GM18867 (cell line): ENCODE data around the gene WBP2NL.
A peak's percentile ranks its signal among the peaks of the same experiment; 100 is the strongest.
"Not testable (repeated sequence)": the region's sequence is repeated elsewhere in the genome, so short reads cannot be mapped to it uniquely, and the experiment has no call there.

ENCODE experiments used
- ATAC-seq: cut with Tn5 transposase; IDR thresholded peaks from one replicate; pipeline ENCODE4 v1.9.1; 2021; ENCODE audit warnings: mild to moderate bottlenecking, moderate library complexity; ENCODE audit not compliant: unreplicated experiment

Gene WBP2NL, protein sequence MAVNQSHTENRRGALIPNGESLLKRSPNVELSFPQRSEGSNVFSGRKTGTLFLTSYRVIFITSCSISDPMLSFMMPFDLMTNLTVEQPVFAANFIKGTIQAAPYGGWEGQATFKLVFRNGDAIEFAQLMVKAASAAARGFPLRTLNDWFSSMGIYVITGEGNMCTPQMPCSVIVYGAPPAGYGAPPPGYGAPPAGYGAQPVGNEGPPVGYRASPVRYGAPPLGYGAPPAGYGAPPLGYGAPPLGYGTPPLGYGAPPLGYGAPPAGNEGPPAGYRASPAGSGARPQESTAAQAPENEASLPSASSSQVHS

DNA sequence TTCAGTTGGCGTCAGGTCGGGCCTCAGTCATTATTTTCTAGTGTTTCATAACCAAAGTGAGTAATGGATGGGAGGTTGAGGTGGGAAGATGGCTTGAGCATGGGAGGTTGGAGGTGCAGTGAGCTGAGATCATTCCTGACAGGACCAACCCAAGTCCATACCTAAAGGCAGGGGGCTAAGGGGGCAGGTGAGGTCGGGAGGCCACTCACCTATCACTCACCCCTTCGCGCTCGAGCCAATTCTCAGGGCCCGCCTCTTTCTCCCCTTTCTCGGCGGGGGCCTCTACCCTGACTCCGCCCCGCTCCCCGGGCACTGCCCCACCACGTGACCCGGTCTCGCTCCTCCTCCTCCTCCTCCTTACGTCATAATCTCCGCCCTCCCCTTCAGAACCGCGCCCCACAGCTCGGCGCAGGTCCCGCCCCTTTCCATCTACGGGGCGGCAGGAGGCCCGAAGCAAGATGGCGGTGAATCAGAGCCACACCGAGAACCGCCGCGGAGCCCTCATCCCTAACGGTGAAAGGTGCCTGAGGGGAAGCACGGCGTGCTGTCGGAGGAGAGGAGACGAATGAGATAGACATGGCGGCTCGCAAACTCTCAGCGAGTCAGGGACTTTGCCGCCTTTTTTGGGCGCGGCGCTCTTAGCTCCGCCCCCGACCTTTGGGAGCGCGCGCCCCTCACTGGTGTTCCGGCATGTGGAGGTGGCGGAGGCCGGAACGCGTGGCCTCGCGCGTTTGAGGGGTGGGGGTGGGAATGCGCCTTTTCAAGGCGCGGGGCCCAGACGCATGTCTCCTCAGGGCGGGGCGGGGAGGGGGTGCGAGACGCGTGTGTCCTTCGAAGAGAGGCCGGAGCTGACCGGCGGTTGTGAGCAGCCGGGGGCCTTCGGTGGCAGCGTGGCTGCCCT is at the start of gene WBP2NL:
Gene WBP2NL, plus strand, starts transcription at position 428 of the 901 bp plus-strand sequence. Its CDS starts 31 bp downstream, at position 459.
- ATAC-seq = peak; percentile 87

DNA sequence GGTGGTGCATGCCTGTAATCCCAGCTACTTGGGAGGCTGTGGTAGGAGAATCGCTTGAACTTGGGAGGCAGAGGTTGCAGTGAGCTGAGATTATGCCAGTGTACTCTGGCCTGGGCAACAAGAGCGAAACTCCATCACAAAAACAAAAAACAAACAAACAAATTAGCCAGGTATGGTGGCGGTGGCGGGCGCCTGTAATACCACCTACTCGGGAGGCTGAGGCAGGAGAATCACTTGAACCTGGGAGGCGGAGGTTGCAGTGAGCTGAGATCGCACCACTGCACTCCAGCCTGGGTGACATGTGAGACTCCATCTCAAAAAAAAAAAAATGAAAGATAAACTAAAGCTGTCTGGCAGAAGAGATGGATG is 49.7 kb upstream of the WBP2NL start:
- not testable (repeated sequence) for ATAC-seq

DNA sequence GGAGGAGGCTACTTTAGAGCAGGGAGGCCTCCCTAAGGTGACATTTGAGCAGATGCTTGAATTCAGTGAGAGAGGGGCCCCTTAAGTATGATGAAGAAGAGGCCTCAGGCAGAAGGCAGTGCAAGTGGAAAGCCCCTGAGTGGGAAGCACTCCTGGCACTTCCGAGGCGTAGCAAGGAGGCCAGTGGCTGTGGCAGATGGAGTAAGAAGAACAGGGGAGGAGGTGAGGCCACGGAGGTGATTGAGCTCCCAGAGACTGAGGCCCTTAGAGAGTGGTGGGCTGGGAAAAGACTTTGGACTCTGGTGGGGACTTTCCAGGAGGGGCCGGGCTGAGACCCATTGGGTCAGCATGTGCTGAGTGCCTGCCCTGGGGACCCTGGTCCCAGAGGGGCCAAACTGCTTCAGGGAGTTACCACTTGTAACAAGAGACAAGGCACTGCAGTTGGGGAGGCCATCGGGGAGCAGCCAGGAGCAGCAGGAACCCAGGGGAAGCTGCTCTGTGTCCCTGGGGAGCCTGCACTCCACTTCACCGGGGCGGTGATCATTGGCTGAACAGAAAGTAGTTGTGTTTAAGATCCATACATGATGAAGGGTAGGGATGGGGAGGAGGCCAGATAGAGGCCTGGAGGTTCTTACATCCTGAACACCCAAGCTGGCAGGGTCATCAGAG is 49.2 kb upstream of the WBP2NL start:
- no peak for ATAC-seq

DNA sequence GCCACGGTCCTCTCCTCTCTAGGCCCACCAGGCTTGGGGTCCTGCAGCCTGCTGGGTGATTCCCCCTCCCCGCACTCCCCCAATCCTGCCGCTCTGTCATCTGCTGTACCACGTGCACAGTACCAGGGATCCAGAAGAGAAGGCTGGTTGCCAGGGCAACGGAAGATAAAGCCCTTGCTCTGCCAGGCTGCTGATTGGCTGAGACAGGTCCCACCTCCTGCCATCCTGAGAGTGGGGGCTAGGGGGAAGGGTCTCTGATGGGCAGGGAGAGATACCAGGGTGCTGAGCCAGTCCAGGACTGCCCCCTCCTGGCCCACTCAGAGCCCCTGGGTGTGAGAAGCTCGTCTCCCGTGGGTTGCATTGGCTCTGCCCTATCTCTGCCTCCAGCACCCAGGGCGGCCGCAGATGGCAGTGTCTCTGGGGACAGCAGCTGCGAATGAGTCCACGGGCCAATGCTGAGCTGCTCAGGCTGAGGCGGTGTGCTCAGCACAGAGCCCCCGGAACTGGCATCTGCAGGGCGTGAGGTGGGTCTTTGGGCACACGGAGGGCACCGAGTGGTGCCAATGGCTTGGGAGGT is 46.6 kb upstream of the WBP2NL start, which contains the start of gene SMIM45:
Gene SMIM45, plus strand, starts transcription at position 253 of the 577 bp plus-strand sequence.
- no peak for ATAC-seq

DNA sequence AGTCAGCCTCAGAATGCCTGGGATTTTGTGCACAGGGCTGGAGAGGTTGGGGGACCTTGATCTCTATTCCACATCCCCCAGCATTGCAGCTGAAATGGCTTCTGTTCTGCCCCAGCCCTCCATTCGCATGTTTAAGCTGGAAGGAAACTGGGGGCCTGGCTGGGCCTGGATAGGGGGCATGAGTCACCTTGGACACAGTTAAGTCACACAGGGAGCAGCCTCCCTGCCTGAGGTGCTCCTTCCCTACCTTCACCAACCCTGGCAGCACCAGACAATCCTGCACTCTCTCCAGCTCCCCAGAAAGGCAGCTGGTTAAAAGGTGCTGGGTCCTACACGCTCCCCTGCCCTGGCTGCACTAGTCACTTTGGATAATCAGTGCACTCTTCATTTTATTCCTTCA is 45.9 kb upstream of the WBP2NL start:
- ATAC-seq = no peak

DNA sequence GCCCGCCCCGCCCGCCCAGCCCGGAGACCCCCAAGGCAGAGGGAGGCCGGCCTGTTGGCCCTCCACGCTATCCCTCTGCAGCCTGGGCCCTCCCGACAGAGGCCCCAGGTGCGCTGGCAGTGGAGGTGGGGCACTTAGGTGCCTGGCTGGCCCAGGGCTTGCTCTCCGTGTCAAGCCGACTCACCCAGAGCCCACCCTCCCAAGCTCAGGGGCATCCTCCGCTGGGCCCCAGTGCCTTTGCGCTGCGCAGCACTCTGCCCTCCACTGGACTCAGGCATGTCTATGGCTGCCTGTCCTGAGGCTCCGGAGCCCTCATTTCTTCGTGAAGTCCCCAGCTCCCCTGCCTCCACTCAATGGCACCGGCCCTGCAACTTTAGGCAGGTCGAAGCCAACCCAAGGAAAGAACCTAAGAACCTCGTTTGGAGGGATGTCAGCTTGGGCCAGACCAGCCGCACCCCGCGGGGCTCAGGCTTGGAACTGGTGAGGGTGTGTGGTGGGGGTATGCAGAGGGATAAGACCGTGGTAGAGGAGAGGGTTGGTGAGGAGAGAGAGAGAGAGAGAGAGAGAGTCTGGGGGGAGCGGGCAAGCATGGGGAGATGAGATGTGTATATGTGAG is 40.5 kb upstream of the WBP2NL start:
- ATAC-seq = peak; percentile 36

DNA sequence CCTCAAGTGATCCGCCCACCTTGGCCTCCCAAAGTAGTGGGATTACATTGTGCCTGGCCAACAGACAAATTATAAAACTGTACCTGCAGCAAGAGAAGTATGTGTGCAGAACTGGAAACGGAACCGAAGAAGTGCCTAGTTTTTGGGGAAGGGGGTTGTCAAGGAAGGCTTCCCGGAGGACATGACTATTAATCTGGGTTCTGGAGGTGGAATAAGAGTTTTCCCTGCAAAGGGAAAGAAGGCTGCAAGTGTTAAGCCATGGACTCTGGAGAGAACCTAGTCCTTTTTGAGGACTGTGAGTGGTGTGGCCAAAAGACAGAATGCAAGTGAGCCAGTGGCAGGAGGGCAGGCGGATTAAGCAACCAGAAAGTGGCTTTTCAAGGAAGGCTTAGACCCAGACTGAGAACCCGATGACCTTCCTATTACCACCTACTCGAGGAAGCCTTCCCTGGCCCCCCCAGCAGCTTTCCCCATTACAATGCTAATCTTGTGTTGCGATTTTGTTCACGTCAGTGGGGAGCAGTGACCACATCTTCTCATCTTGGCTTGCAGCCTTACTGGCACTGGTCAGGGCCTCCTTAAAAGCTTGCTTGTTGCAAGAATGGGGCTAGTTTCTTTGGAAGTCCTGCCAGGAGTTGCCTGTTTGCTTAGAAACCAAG is 35.0 kb upstream of the WBP2NL start:
- ATAC-seq = no peak

DNA sequence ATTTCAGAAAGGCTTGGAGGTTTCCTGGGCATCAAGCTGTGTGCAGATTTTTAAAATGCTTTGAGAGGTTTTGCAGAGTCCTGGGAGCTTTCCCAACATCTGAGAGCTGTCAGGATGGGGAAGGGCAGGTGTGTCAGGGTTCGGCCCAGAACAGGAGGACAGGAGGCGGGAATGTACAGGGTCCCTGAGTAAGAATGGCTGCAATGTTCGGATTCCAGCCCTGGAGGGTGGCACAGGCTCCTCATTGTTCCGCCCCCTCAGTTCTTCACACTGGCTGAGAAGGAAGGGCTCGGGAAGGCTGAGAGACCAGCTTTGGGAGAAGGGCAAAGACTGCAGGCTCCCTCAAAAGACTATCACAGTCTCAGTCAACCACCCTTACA is 34.5 kb upstream of the WBP2NL start:
- ATAC-seq = no peak

DNA sequence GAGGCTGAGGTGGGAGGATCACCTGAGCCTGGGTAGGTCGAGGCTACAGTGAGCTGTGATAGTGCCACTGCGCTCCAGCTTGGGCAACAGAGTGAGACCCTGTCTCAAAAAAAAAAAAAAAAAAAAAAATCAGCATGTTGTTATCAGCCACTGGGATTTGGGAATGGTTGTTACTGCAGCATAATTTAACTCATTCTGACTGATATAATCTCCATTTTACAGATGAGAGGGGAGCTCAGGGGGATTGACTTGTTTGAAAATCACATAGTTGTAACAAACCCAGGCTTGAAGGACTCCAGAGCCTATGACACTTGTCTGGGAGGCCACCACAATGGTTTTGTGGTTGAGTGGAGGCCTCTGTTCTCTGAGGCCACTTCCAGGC is 32.4 kb upstream of the WBP2NL start:
- no peak for ATAC-seq

DNA sequence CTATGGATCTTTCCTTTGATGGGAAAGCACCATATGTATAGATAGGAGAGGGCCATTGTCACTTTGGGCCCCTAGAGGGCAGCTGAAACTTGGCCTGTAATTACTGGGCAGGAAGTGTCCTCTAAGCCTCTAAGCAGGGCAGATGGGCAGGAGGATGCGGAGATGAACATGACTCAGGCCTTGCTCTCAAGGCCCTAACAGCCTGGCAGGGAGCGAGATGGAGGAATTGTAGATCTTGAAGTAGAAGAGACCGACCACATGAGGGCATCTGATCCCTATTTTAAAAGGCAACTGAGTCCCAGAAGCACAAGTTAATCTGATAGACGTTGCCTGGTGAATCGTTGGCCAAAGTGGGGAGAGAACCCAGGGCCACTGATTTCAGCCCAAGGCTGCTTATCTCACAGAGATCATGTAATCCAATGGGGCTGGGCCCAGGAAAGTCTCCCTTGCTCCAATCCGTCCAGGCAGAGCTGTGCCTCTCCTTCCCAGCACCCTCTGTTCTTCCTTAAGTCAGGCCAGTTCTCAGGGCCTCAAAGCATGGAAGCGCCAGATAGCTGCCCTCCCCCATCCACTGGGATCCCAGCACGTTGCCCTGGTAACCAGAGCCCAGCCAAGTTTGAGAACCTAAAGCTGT is 31.9 kb upstream of the WBP2NL start:
- no peak for ATAC-seq

DNA sequence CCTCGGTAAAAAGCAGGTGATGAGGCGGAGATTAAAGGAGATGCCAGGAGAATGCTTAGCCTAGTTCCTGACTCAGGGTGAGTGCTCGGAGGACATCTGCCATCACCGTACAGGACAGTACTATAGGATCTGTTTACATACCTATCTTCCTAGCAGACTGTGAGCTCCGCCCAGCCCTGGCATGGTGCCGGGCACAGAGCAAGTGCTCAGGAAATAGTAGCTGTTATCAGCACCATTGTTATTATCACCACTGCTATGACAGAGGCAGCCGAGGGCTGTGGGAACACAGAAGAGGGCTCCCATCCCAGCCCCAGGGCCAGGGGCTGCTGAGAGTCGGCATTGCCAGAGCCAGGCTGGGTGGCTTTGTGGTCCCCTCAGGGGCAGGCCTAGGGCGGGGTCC is 30.0 kb upstream of the WBP2NL start:
- ATAC-seq = no peak

DNA sequence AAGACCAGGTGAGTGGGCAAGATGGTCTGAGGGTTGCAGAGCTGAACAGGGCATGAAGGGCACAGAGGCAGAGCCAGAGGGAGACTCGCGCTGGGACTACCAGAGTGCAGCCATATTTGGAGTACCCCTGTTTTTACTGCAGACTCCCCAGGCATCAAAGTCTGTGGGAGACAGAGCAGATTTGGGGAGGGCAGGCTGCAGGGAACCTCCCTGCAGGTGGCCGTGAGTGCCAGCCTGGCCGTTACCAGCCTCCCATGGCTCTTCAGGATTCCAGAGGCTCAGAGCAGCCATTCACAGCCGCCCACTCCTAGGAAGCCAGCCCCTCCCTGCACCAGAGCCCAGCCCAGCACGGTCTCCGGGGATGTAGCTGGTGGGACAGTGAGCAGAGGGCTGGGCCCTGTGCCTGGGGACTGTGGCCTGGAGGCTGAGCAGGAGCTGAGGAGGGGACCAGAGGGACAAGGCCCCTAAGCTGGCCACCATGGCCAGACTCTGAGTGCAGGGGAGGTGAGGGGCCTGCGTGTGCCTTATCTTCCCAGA is 29.4 kb upstream of the WBP2NL start, which contains the start of gene SEPTIN3:
Gene SEPTIN3, plus strand, starts transcription at position 334 of the 537 bp plus-strand sequence. CDS start 2,050 bp downstream, outside the sequence.
- ATAC-seq = no peak

DNA sequence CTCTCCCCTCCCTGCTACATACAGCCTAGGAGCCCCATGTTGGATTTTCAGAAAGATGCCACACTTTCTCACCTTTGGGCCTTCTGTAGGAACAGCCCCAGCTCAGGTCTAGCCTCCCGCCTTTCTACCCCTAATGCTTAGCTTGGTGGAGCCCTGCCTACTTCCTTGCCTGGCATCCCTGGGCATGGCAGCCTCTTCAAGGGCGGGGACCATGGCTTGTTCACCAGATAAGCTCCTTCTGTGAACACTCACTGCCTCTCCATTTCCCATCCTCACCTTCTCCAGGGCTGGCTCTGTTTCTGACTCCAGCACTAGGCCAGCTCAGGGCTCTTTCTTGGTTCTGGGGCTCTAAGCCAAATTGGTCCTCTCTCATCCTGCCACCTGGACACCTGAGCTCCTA is 28.0 kb upstream of the WBP2NL start:
- no peak for ATAC-seq

DNA sequence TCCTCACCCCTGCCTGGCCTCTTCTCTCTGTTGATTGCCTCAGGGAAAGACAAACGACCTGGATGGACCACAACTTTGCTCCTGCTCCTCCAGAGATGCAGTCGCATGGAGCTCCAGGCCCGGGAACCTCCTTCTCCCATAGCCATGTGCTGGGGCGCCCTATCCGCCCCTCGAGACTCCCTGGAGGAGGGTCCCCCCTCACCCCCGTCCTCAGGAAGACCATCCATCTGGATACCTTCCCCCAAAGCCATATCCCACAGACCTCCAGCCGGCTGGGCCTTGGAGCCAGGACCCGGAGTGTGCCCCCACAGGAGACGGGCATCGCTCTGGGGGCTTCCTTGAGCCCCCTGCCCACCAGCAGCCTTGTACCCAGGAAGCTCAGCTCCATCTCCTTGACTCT is 27.2 kb upstream of the WBP2NL start:
- ATAC-seq = no peak

DNA sequence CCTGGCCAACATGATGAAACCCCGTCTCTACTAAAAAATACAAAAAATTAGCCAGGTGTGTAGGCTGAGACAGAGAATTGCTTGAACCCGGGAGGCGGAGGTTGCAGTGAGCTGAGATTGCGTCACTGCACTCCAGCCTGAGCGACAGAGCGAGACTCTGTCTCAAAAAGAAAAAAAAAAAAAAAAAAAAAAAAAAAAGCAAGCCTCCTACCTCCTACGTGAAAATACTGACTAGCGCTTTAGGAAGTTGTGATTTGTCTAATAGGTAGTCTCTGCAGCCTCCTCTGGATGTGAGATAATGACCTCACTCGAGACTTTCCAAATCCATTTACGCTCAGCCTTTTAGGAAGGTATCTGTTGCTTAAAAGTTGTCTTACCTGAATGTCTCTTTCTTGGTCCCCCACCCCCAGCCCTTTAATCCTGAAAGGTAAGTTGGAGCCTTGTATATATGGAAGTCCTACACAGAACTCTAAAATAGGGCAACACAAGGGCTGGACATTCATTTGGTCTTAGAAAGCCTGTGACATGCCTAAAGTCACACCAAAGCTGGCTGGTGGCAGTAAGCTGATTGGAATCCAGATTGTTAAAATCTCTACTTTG is 23.8 kb upstream of the WBP2NL start:
- ATAC-seq = no peak

DNA sequence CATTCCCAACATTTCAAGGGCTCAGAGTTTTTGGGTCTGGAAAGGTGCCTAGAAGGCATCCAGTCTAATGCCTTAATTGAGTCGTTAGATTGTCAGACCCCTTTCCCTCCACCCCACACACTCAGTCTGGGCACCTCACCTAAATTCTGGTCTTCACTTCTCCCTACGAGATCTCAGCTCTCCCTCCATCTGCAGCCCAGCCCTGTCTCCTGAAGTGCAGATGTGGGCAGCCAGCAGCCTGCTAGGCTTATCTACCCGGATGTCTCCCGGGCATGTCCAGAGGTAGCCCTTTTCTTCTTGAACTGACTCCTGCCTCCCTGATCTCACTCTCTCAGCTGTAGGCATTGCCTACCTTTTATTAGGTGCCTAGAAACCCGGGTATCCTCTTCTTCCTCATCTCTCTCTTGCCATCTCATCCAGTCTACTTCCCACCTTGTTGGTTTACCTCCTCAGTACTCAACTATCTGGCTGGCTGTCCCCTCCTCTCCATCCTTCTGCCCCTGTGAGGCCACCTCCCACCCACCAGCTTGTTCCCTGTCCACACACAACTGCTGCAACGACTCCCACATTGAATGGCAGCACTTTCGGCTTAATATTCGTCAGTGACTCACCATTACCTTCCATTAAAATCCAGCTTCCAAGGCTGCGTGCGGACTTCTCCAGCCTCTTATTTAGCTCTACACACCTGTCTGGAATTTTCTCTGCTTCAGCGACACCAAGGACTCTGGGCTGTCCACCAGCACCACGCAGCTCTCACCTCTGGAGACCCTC is 23.1 kb upstream of the WBP2NL start:
- ATAC-seq = no peak

DNA sequence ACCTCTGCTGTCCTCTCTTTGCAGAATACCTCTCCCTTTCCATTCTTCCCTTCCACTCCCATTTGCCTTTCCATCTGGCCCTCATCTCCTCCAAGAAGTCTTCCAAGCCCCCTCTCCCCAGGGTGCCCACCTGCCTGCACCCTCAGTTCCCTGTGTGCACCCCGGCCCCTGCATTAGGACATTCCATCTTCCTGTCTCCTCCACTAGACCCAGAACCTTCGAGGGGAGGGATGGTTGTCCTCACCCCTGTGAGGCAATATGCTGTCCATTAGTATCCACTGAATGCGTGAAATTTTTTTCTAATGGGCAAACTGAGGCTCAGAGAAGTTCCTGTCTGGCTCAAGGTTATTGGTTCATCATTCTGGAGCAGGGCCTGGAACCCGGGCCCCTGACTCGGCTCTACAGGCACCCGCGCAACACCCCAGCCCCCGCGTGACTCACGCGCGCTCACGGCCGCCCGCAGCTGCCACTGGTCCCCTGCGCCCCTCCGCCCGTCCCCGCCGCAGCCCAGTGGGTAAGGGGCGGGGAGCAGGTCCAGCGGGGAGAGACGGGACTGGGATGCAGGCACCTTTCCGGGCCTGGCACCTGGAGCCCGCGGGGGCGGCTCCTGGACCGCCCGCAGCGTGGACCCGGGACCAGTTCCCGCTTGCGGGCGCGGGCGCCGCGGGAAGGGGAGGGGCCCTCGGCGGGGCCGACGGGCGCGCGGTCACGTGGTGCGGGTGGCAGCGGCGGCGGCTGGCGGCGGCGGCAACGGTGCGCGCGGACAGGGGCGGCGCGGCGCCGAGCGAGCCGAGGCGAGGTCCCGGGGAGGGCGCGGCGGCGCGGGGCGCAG is 22.3 kb upstream of the WBP2NL start:
- ATAC-seq = no peak
